ENCODE data around the gene GTF2IRD1.
"Not testable (repeated sequence)": the region's sequence is repeated elsewhere in the genome, so short reads cannot be mapped to it uniquely, and the experiment has no call there.

Gene GTF2IRD1

DNA sequence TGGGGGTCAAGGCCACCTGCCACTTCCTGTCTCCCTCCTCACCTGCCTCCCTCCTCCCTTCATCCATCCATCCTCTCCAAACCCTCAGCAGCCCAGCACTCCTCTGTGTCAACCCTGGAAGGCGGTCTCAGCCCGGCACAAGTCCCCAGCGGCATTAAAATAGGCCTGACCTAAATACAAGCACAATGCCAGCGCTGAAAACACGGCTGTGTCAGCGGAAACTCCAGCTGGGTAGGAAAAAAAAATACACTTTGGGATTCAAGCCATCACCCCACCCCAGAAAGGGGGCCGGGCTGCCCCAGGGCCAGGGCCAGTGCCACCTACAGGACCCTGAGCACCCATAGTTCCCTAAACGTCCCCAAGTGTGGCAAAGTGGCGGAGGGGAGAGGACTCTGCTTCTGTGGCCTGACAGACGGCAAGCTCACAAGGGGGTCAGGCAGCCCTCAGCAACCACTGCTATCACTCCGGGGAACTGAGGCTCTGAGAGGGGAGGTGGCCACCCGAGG is 22.7 kb upstream of the GTF2IRD1 start:
- DNase-seq (ENCODE audit: low read depth) = no peak

DNA sequence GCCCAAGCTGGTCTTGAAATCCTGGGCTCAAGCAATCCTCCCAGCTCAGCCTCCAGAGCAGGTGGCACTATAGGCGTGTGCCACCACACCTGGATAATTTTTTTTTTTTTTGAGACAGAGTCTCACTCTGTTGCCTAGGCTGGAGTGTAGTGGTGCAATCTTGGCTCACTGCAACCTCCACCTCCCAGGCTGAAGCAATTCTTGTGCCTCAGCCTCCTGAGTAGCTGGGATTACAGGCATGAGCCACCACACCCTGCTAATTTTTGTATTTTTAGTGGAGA is 16.5 kb upstream of the GTF2IRD1 start:
- not testable (repeated sequence) for DNase-seq (ENCODE audit: low read depth)

DNA sequence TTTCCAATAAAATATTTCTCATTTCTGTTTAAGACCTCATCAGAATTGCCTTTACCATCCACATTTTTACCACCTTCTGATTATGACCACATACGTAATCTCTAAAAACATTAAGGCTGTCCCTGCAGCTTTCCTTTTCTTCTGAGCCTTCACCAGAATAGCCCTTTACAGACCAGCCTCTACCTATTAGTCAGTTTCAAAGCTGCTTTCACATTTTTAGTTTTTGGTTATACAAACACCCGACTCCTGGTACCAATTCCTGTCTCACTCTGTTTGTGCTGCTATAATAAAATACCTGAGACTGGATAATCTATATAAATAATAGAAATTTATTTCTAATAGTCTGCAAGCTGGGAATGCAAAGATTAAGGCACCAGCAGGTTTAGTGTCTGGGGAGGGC is 15.4 kb upstream of the GTF2IRD1 start:
- DNase-seq (ENCODE audit: low read depth) = no peak

GRCh38 chr7:74439541-74439940 is 14.2 kb upstream of the GTF2IRD1 start:
- no peak for DNase-seq (ENCODE audit: low read depth)

DNA sequence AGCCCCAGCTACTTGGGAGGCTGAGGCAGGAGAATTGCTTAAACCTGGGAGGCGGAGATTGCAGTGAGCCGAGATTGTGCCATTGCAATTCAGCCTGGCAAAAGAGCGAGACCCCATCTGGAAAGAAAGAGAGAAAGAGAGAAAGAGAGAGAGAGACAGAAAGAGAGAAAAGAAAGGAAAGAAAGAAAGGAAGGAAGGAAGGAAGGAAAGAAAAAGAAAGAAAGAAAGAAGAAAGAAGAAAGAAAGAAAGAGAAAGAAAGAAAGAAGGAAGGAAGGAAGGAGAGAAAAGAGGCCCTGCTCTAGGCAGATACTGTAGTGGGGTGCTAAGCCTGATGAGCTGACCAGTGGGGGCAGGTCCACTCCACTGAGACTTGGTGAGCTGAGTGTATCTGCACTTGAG is 13.6 kb upstream of the GTF2IRD1 start:
- DNase-seq (ENCODE audit: low read depth) = not testable (repeated sequence)

- no peak for DNase-seq (ENCODE audit: low read depth)
Observed at GRCh38 chr7:74441801-74442200, 11.9 kb upstream of the GTF2IRD1 start.

DNA sequence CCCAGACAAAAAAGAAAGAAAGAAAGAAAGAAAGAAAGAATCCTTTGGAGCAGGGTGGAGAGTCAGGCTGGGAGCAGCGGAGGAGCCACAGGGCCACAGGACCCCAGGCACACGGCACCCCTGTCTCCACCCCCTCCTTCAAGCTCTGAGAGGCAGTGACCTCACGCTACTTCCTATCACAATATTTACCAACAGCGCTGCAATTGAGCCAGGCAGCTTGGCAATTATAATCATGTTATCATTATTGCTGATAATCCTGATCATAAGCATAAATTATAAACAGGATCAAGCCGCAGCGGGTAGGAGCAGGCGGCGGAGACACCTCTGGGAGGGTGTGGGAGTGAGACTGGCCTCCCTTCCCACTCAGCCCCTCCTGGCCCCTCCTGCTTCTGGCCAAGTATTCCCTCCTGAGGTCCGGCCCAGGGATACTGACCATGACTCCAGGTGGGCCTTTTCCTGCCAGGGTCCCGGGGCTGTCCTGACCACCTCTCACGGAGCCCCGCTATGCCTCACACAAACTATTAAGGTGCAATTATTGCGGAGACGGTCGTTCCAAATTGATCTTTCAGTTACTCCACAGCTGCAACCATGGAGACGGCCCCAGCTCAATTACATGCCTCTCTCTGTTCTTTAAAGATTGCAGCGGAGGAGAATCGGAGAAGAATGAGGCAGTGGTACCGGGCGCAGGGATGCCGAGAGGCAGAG is 10.0 kb upstream of the GTF2IRD1 start:
- no peak for DNase-seq (ENCODE audit: low read depth)

DNA sequence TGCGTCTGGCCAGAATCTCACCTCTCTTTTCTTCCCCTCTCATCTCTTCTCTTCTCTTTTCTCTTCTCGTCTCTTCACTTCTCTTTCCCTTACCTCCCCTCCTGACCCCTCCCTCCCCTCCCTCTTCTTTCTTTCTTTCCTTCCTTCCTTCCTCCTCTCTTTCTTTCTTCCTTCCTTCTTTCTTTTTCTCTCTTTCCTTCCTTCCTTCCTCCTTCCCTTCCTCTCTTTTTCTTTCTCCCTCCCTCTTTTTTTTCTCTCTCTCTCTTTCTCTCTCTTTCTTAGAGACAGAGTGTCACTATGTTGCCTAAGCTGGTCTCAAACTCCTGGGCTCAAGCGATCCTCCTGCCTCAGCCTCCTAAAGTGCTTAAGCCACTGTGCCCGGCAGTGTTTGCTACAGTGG is 4.6 kb upstream of the GTF2IRD1 start:
- no peak for DNase-seq (ENCODE audit: low read depth)

DNA sequence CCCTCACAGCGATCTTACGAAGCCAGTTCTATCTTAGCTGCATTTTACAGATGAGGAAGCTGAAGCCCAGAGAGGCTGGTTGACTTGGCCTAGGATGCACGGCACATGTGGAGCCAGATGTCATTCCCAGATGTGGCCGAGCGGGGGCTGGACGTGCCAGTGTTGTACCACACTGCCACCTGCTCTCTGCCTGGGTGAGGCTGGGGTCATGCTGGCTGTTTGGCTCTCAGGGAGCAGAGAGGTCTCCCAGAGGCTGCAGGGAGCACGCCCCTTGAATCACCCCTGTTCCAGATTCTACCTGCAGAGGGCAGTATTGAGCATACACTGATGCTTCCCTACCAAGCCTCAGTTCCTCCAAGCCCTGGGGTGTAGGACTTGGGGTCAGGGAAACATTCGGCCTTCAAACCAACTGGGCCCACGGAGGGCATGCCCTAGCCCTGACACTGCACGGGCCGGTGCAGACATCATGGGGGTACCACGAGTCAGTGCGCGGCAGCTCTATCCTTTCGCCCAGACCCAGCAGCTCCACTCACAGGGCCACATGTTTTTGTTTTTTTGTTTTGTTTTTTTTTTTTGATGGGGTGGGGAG is 3.8 kb upstream of the GTF2IRD1 start:
- DNase-seq (ENCODE audit: low read depth) = peak; percentile 66

- DNase-seq (ENCODE audit: low read depth) = no peak
Observed at GRCh38 chr7:74452748-74453321, 871 bp upstream of the GTF2IRD1 start.

- DNase-seq (ENCODE audit: low read depth) = no peak
Observed at GRCh38 chr7:74454021-74454924, 567 bp downstream of the GTF2IRD1 start.

GRCh38 chr7:74454925-74455288 is 1.2 kb downstream of the GTF2IRD1 start:
- no peak for DNase-seq (ENCODE audit: low read depth)

DNA sequence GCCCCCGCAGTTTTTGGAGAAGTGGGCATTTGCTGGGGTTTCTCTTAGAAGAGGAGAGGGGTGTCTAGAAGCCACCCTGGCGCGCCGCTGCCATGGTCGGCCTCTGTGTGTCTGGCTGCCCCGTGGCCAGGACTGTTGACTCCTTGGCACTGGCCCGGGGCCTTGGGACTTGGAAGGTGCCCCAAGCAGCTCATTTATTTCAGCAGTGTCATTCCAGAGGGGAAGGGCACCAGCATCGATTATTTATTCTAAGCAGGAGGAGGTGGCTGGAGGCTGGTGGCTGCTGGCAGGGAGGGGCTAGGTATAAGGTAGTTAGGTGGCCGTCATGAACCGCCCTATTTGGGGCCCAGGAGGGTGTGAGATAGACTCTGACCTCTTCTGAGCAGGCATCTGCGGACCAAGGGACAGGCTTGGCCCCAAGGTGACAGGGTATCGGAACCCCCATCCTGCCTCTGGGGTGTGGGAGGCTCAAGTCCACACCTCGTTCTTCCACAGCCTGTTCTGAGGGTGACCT is 1.6 kb downstream of the GTF2IRD1 start:
- no peak for DNase-seq (ENCODE audit: low read depth)

GRCh38 chr7:74455928-74456327 is 2.2 kb downstream of the GTF2IRD1 start:
- no peak for DNase-seq (ENCODE audit: low read depth)

DNA sequence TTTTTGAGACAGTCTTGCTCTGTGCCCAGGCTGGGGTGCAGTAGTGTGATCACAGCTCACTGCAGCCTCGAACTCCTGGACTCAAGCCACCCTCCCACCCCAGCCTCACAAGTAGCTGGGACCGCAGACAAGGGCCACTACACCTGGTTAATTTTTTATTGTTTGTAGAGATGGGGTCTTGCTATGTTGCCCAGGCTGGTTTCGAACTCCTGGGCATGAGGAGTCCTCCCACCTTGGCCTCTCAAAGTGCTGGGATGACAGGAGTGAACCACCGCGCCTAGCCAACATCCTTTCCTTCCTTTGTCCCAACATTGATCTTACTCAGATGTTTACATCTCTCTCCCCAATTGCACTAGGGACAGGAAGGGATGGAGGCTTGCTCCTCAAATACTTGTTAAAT is 3.3 kb downstream of the GTF2IRD1 start:
- DNase-seq (ENCODE audit: low read depth) = no peak

DNA sequence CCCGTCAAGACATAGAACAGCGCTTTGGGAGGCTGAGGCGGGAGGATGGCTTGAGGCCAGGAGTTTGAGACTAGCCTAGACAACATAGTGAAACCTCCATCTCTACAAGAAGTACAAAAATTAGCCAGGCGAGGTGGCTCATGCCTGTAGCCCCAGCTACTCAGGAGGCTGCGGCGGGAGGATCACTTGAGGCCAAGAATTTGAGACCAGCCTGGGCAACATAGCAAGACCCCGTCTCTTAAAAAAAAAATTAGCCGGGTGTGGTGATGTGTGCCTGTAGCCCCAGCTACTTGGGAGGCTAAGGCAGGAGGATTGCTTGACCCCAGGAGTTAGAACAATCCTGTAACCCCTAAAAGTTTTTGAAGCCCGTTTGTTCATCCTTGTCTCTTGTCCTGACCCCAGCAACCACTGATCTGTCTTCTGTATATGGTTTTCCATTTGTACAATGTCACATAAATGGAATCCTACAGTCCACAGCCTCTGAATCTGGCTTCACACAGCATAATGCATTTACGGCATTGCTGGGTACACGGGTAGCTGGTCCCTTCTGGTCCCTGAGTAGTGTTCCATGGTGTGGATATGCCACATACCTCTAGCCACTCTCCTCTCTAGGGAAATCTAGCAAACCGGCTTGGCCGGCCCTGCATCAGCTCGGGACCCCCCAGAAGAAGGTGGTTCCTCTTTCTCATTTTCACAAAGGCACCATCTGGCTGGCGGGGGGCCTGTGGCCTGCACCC is 8.4 kb downstream of the GTF2IRD1 start:
- DNase-seq (ENCODE audit: low read depth) = no peak

- no peak for DNase-seq (ENCODE audit: low read depth)
Observed at GRCh38 chr7:74462707-74463100, 9.0 kb downstream of the GTF2IRD1 start.

DNA sequence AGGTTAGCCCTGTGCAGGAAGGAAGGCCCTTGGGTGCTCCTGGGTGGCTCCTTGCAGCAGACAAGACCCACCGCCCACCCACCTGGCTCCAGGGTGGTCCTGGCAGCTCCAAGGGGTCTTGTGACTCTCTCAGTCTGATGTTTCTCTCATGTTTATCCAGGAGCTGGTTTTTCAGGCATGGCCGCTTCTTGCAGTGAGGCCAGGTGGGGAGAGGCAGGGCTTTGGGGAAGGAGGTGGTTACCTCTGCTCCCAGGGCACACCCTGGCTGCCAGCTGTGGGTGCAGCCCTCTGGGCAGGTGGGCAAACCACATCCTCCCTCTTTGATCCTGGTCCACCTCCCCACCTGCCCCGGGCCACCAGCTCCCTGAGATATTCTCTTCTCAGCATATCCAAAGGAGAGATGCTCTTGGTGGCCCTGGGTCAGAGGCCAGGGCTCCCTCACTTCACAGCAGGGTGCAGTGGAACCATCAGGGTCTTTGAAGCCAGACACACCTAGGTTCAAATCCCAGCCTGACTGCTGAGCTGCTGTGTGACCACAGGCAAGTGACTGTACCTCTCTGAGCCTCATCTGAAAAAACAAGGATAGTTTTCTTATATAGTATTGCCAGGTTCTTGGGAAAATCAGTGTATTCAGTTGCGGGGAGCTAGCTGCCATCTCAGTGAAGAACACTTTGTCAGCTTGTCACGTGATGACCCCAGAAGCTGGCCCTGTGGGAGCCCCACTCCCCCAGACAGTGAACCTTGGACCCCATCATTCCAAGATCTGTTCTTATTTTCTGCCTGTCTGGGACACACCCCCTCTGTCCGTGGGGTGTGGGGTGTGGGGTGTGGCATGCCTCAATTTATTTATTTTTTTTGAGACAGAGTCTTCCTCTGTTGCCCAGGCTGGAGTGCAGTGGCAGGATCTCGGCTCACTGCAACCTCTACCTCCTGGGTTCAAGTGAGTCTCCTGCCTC is 11.5 kb downstream of the GTF2IRD1 start:
- no peak for DNase-seq (ENCODE audit: low read depth)

GRCh38 chr7:74466196-74466813 is 12.6 kb downstream of the GTF2IRD1 start:
- no peak for DNase-seq (ENCODE audit: low read depth)

DNA sequence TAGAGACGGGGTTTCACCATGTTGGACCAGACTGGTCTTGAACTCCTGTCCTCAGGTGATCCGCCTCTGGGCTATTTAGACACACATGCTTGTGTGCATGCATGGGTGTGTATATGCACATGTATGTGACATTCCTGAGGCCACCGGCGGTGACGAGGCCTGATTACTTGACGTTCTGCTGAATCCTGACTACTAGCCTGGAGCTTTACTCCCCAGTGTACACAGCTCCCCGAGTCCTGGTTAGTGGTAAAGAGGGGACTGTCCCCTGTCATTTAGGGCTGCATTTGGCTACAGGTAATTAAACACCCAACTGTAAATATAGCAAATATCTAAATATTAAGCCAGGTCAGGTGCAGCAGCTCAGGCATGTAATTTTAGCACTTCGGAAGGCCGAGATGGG is 14.2 kb downstream of the GTF2IRD1 start:
- no peak for DNase-seq (ENCODE audit: low read depth)

Data from activated T-cell treated with anti-CD3 and anti-CD28 coated beads for 1 hour (primary cell).